Effector CD8-positive, alpha-beta T cell (primary cell): ENCODE measurements around the gene ACR.

Experiments used
- DNase-seq: peaks from one replicate; lab custom pipeline; 2025; lab: John Stamatoyannopoulos, UW
- total RNA-seq, 4 experiments: gene quantifications; one replicate each; lab custom pipeline; 2026; lab: John Stamatoyannopoulos, UW

ACR gene
- 0 reads per million in 4 experiments for total RNA-seq

GRCh38 chr22:50737728-50738648, at the start of gene ACR:
ACR (plus strand) TSS chr22:50738204; CDS start chr22:50738236, 32 bp downstream.
- no peak for DNase-seq

- no peak for DNase-seq
Measured at GRCh38 chr22:50688448-50688847, 49.6 kb upstream of the ACR start.

- no peak for DNase-seq
Measured at GRCh38 chr22:50691521-50691920, 46.5 kb upstream of the ACR start.

GRCh38 chr22:50693462-50693861, 44.5 kb upstream of the ACR start:
- DNase-seq, result no peak

GRCh38 chr22:50694099-50694605, 43.9 kb upstream of the ACR start:
- DNase-seq, result no peak

GRCh38 chr22:50694766-50695420, 43.1 kb upstream of the ACR start:
- no peak for DNase-seq

GRCh38 chr22:50695421-50696250, 42.4 kb upstream of the ACR start:
- DNase-seq, result no peak

GRCh38 chr22:50696251-50696798, 41.7 kb upstream of the ACR start:
- DNase-seq, result no peak

GRCh38 chr22:50696799-50697561, 41.0 kb upstream of the ACR start:
- no peak for DNase-seq

GRCh38 chr22:50697667-50698506, 40.1 kb upstream of the ACR start:
- DNase-seq, result no peak

- DNase-seq, result no peak
Measured at GRCh38 chr22:50698546-50698945, 39.5 kb upstream of the ACR start.

GRCh38 chr22:50699001-50699755, 38.8 kb upstream of the ACR start:
- DNase-seq, result no peak

GRCh38 chr22:50699756-50700386, 38.1 kb upstream of the ACR start:
- no peak for DNase-seq

- DNase-seq, result no peak
Measured at GRCh38 chr22:50700387-50701075, 37.5 kb upstream of the ACR start.

GRCh38 chr22:50701076-50701419, 37.0 kb upstream of the ACR start:
- no peak for DNase-seq

- DNase-seq, result no peak
Measured at GRCh38 chr22:50701428-50702154, 36.4 kb upstream of the ACR start.

- no peak for DNase-seq
Measured at GRCh38 chr22:50702261-50702671, 35.7 kb upstream of the ACR start.
